ENCODE measurements around the gene ZNF70. TPM values are rescaled to one million over a fixed set of nuclear protein-coding genes. Genes with fewer than 3 reads are reported as not detected.

ZNF70 gene
- total RNA-seq, 4 donors from 2014 or later = 3.1 to 6.5 (median 5.4) TPM

- no peak for DNase-seq (ENCODE audit: extremely low spot score)
- peaks cover 0 to 6% (median 5%) of the 10 kb centered on the region in 4 donors for H3K4me1 ChIP-seq
- no peaks in the 10 kb centered on the region for H3K36me3 ChIP-seq
- no peak for TF ChIP-seq EP300 (IDR thresholded peaks at IDR 0.05)
- TF ChIP-seq POLR2A (IDR thresholded peaks at IDR 0.05; ENCODE audit: low read depth) = no peak
- TF ChIP-seq CTCF (IDR thresholded peaks at IDR 0.05) = no peak
- no peak for TF ChIP-seq POLR2AphosphoS5 (IDR thresholded peaks at IDR 0.05)
- no peaks in the 10 kb centered on the region for H3K9me3 ChIP-seq
- H3K27ac ChIP-seq (replicated peaks in 1 of 4) = no peak overlapping the region
- H3K4me3 ChIP-seq = no peak overlapping the region
- H3K27me3 ChIP-seq = no peaks in the 10 kb centered on the region
- intact Hi-C loops (cut with DNase I) = no loop called here
- 76% methylated on average over 4 of the region's 4 CpGs for WGBS
These were observed 28.8 kb downstream of the ZNF70 start for GRCh38 chr22:23722160-23722559.

GRCh38 chr22:23720855-23721254 lies 30.1 kb downstream of the ZNF70 start:
- H3K36me3 ChIP-seq = no peaks in the 10 kb centered on the region
- TF ChIP-seq POLR2A (IDR thresholded peaks at IDR 0.05; ENCODE audit: low read depth) = no peak
- TF ChIP-seq CTCF (IDR thresholded peaks at IDR 0.05) = no peak
- TF ChIP-seq POLR2AphosphoS5 (IDR thresholded peaks at IDR 0.05) = no peak
- no peak for TF ChIP-seq EP300 (IDR thresholded peaks at IDR 0.05)
- intact Hi-C loops (cut with DNase I) = no loop called here
- H3K4me1 ChIP-seq = peaks cover 8 to 16% (median 14%) of the 10 kb centered on the region in 4 donors
- no peak overlapping the region for H3K4me3 ChIP-seq
- H3K27me3 ChIP-seq = no peaks in the 10 kb centered on the region
- DNase-seq (ENCODE audit: extremely low spot score) = no peak
- no peak overlapping the region for H3K27ac ChIP-seq (replicated peaks in 1 of 4)
- WGBS = 56% methylated on average over 6 of the region's 6 CpGs
- H3K9me3 ChIP-seq = no peaks in the 10 kb centered on the region

- TF ChIP-seq POLR2A (IDR thresholded peaks at IDR 0.05; ENCODE audit: low read depth) (no peak), CTCF (IDR thresholded peaks at IDR 0.05) (no peak), POLR2AphosphoS5 (IDR thresholded peaks at IDR 0.05) (no peak), EP300 (IDR thresholded peaks at IDR 0.05) (no peak)
- H3K27me3 ChIP-seq = no peaks in the 10 kb centered on the region
- H3K4me1 ChIP-seq = peaks cover 10 to 24% (median 22%) of the 10 kb centered on the region in 4 donors
- 87% methylated on average over 17 of the region's 17 CpGs for WGBS
- intact Hi-C loops (cut with DNase I) = loop anchor here (5.0 kb wide), 1 partner anchor 34 kb away; the partner anchor contains the start of genes VPREB3 and ZNF70
- no peaks in the 10 kb centered on the region for H3K9me3 ChIP-seq
- no peak overlapping the region for H3K4me3 ChIP-seq
- DNase-seq (ENCODE audit: extremely low spot score) = no peak
- no peak overlapping the region for H3K27ac ChIP-seq (replicated peaks in 1 of 4)
- peaks cover 0 to 16% (median 15%) of the 10 kb centered on the region in 4 donors for H3K36me3 ChIP-seq
These were observed 32.3 kb downstream of the ZNF70 start for GRCh38 chr22:23718371-23719165.

- DNase-seq (ENCODE audit: extremely low spot score) = no peak
- Histone ChIP-seq H3K9me3 (no peaks in the 10 kb centered on the region), H3K27me3 (no peaks in the 10 kb centered on the region), H3K36me3 (peaks cover 10 to 30% (median 28%) of the 10 kb centered on the region in 4 donors), H3K4me3 (peak overlapping the region; percentile 86 to 92 (median 90)), H3K4me1 (peaks cover 10 to 24% (median 22%) of the 10 kb centered on the region in 4 donors), H3K27ac (replicated peaks in 1 of 4) (peak overlapping the region; percentile 62 to 83 (median 77))
- intact Hi-C loops (cut with DNase I) = loop anchor here (5.0 kb wide), 1 partner anchor 35 kb away; the partner anchor contains the start of genes VPREB3 and ZNF70
- 9% methylated on average over 40 of the region's 84 CpGs for WGBS
- TF ChIP-seq CTCF (IDR thresholded peaks at IDR 0.05) = no peak
- TF ChIP-seq EP300 (IDR thresholded peaks at IDR 0.05) = no peak
- TF ChIP-seq POLR2AphosphoS5 (IDR thresholded peaks at IDR 0.05) = peak; percentile 95 to 97
- TF ChIP-seq POLR2A (IDR thresholded peaks at IDR 0.05; ENCODE audit: low read depth) = peak; percentile 39
These were observed 33.8 kb downstream of the ZNF70 start for GRCh38 chr22:23716811-23717801.
